HG02759 (cell line): ENCODE results near the gene ZBTB20.

Source experiments
- ATAC-seq: cut with Tn5 transposase; IDR thresholded peaks from one replicate; pipeline ENCODE4 v1.9.1; 2021; ENCODE audit warnings: mild to moderate bottlenecking, moderate library complexity; ENCODE audit not compliant: unreplicated experiment

The ZBTB20 gene

GRCh38 chr3:114356066-114356465 is 791.0 kb downstream of the ZBTB20 start:
- ATAC-seq: no peak

- ATAC-seq: no peak
Measured at GRCh38 chr3:114355653-114356052, 791.4 kb downstream of the ZBTB20 start.

DNA sequence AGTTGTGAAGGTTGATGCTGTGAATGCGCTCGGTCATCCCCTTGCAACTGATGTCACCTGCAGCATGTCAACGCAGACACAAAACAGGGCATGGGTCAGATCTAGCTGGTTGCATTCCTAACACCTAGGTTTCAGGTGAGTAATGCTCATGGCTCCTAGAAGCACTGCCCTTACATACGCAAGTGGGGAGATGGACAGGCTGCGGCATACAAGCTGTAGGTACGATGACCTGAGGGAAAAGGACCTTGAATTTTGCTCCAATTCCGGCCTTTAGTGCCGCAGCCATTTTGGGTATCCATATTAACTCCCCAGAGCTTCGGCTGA is 795.3 kb downstream of the ZBTB20 start:
- ATAC-seq: no peak

- ATAC-seq: no peak
Measured at GRCh38 chr3:114351123-114351821, 795.8 kb downstream of the ZBTB20 start.

GRCh38 chr3:114350690-114351089 is 796.4 kb downstream of the ZBTB20 start:
- ATAC-seq: no peak

GRCh38 chr3:114350271-114350670 is 796.8 kb downstream of the ZBTB20 start:
- no peak for ATAC-seq

- ATAC-seq: no peak
Measured at GRCh38 chr3:114344492-114344891, 802.6 kb downstream of the ZBTB20 start.

DNA sequence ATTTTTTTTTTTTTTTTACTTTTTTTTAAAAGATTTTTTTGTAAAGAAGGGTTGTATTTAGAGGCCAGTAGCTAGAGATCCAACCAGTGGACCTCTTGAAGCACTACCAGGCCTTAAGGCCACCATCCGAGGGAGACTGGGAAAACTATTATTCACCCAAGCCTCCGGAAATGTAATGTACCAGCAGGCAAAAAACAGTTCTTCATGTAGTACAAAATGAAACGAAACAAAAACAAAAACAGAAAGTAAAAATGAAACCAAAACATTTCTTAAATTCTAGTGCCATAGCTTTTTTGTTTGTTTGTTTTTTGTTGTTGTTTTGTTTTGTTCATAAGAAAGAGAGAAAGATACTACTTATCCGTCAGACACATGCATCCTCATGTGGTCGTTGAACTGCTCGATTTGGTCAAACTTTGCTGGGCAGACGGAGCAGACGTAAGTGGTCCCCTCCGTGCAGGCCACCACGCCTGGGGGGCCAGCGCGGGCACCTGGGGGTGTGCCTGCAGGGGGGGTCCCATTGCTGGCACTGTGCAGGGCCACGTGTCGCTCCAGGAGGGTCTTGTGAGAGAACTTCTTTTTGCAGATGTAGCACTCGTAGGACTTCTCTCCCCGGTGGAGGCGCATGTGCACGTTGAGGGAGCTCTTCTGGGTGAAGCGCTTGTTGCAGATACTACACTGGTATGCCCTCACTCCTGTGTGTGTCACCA is 808.3 kb downstream of the ZBTB20 start:
- ATAC-seq: no peak

DNA sequence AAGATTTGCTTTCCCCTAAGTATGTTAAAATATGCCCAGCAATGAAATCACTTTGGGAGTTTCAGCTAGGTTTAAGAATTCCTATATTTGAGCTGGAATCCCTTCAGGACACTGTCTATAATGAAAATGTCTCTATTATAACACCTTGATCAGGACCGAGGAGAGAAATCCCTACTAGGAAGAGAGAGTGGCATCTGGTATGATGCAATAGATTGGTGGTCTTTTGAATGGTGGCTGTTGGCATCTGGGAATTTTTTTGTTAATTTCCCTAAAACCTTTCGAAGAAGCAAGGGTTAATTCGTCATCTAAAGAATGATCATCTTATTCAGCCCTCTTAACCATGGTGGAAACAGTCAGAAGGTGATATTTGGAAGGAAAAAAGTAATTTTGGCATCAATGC is 810.2 kb downstream of the ZBTB20 start:
- no peak for ATAC-seq

DNA sequence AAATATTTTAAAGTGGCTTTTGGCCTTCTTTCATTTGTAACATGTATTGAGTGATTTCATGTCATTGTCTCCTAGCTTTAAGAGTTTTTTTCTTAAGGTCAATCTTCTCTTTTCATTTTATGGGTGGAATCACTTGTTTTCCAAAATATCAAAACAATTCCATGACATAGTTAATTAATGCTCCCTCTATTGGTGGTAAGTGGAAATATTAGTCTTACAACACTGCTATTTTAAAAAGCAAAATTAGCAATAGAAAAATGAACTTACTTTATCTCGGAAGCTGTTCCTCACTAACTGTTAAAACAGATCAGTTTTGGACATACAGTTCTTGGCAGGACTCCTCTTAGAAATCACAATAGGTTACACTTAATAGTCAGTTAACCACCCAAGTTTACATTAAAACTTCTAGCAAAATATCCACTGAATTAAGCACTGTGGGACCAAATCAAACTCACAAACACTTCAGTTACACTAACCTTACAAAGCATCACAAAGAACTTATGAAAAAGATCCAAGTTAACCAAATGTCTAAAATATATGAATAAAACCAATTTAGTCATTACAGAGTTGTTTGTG is 810.9 kb downstream of the ZBTB20 start:
- no peak for ATAC-seq

DNA sequence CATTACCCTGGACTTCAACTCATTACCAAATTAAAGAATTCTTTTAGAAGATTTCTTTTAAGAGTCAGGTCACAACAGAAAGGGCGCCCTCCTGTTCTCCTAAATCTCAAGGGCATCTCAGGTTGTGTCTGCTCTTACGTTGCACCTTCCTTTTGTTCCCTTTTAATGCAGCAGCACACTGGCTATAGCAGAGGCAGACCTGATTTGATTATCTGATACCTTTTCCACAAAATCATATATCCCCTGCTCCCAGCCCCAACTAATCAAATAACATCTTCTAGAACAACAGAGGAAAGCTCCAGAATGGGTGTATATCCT is 813.2 kb downstream of the ZBTB20 start:
- ATAC-seq: no peak

GRCh38 chr3:114333180-114333922 is 813.7 kb downstream of the ZBTB20 start:
- ATAC-seq: no peak

DNA sequence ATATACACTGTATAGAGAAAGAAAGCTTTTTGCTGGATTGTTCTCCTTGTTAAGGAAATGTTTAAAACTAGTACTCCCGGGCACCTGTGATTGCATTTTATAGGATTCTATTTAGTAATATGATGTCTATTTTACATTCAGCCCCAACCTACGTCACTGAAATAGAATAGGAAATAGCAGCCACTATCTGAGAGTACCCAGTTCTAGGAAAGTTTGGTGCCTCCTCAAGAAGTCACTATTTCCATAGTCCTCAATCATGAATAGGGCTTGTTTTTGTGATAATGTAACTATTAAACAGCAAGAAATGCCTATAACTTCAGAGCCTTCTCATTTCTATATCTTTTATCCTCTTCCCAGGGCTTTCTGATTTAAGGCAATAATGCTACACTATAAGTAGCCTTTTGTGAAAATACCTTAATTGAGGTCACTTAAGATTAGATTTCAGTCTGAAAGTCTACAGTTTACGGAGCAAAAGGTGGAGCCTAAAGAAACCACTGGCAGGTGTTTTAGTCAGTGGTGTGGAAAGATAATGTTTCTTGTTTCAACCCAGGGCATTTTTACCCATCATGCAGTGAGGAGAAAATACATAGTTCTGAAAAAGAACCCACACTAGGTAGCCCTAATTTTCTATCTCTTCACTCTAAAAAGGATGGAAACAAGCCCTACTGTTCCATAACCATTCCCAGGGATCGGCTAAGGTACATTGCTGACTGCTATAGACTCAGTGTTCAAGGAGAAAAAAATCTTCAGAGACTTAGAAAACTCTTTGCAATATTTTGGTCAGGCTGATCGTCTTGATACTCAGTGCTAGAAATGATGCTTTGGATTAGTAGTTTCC is 814.5 kb downstream of the ZBTB20 start:
- ATAC-seq: peak; percentile 45

DNA sequence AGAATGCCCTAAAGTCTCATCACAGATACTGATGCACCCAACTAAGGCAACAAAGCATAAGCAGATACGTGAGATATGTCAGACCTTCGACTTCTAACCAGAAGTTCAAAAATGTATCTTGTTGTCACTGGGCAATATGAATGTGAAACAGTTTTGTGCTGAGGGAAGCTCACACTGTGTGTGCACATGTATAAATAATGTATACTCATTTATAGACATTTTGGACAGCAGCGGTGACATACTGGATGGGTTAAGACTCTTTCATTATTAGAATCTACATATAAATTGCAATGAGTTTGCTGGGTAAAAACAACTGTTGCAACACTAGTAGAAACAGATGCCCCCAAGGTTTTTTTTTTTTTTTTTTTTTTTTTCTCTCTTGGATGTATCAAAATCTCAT is 815.4 kb downstream of the ZBTB20 start:
- no peak for ATAC-seq

GRCh38 chr3:114331007-114331406 is 816.1 kb downstream of the ZBTB20 start:
- ATAC-seq: no peak

- ATAC-seq: no peak
Measured at GRCh38 chr3:114329823-114330222, 817.3 kb downstream of the ZBTB20 start.

DNA sequence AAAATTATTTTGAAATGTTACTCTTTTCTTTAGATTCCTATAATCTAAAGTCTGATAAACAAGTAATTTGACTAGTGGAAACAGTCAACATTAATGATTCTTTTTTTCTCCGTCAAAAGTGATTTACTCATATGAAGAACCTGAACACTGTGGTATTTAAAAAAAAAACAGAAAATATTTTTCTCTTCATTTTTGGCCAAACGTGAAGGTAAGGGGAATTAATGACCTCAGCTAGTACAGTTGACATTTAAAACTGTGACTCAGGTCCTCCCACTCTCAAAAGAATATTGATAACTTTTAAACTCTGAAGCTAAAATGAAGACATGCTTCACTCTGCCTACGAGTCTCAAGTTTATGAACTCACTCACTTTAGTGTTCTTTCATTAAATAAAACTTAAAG is 818.7 kb downstream of the ZBTB20 start:
- no peak for ATAC-seq

- no peak for ATAC-seq
Measured at GRCh38 chr3:114327665-114328064, 819.4 kb downstream of the ZBTB20 start.

GRCh38 chr3:114323546-114324254 is 823.4 kb downstream of the ZBTB20 start:
- ATAC-seq: peak; percentile 63

GRCh38 chr3:114320246-114320645 is 826.8 kb downstream of the ZBTB20 start:
- no peak for ATAC-seq
